ENCODE data around the gene PLEKHG4. TPM values are rescaled to one million over a fixed set of nuclear protein-coding genes. Genes with fewer than 3 reads are reported as not detected.

Gene PLEKHG4
- total and polyA plus RNA-seq, 9 of the 15 experiments (the other 6 are each of a cell fraction or from before 2014, with no cell fraction given) = 3.7 to 36.8 (median 17.9) TPM

DNA sequence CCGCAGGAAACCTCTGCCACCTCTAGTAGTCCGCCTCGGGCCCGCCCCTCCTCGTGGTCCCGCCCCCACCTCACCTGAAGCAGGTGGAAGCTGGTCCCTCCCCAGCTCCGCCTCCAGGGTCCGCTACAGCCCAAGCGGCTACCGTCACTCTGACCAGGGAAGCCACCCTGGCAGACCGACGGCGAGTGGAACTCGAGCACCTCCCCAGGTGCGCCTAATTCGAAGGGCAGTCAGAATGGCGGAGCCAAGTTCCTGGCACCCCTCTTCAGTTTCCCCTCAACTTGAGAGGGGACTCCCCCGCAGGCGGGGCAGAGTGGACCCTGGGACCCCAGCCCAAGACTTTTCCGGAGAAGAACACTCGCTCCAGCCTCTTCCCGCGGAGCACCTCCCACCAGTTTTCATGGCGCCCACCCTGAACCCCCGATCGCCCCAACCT is 32.6 kb upstream of the PLEKHG4 start:
- Histone ChIP-seq H3K9me3 (replicated peaks; ENCODE audit: control insufficient read depth, insufficient read depth, low read depth, low read length) (no peaks in the 10 kb centered on the region), H3K4me1 (replicated peaks in 1 of 2; ENCODE audit: control insufficient read depth in 2 of 2, insufficient read depth in 2 of 2, low read length in 2 of 2) (peaks cover 54 to 73% of the 10 kb centered on the region in 2 experiments), H3K27ac (ENCODE audit: extremely low read depth, low read depth, low read length) (peak overlapping the region; percentile 68), H4K20me1 (replicated peaks; ENCODE audit: control insufficient read depth, insufficient read depth, low read length) (no peaks in the 10 kb centered on the region), H3K79me2 (ENCODE audit: control insufficient read depth, insufficient read depth, low read length) (peaks cover 53% of the 10 kb centered on the region), H3K36me3 (ENCODE audit: control insufficient read depth, insufficient read depth, low read length) (peaks cover 20% of the 10 kb centered on the region; the same call in 2 of the 3 replicates), H3K9me1 (ENCODE audit: control insufficient read depth, insufficient read depth, low read length) (no peaks in the 10 kb centered on the region), H3K9ac (ENCODE audit: insufficient read depth in 1 of 2, low read depth in 2 of 2, low read length in 2 of 2) (peak overlapping the region; percentile 79 to 96), H3K27me3 (ENCODE audit: control insufficient read depth in 2 of 2, insufficient read depth in 2 of 2, low read length in 2 of 2) (no peaks in the 10 kb centered on the region), H3K4me3 (peak overlapping the region; percentile 88), H2AFZ (ENCODE audit: low read depth, low read length) (peak overlapping the region; percentile 82), H3K4me2 (ENCODE audit: insufficient read depth, low read length) (peak overlapping the region; percentile 91)
- FAIRE-seq (peak; percentile 75), DNase-seq (ENCODE audit: extremely low read depth in 1 of 4, low spot score in 3 of 4) (peak in 2 of 4 experiments; percentile 67 to 68), ATAC-seq (peak; percentile 47)
- ChIA-PET CTCF (ENCODE audit: low intra/inter-chr PET ratio) (interaction anchor here (0.6 to 1.2 kb wide), 2 partner anchors 62 to 90 kb away, joined by 3 to 4 read pairs; no protein-coding TSS in a partner anchor), POLR2A (interaction anchor here (0.6 to 1.1 kb wide), 3 partner anchors 14 to 375 kb away, joined by 3 to 4 read pairs (median 3); no protein-coding TSS in a partner anchor)
- TSS peak; percentile 46 for BruUV-seq (replicated peaks)
- intact Hi-C loops (cut with micrococcal nuclease) (loop anchor here (1.0 to 10.0 kb wide), 5 partner anchors 54 to 294 kb away; partner anchors contain the start of genes CBFB, E2F4 and MATCAP1), in situ Hi-C loops (cut with MboI) (no loop called here)
- WGBS (ENCODE audit: insufficient coverage, low coverage, missing lambda C conversion rate) = 0% methylated on average over 21 of the region's 26 CpGs
- TF ChIP-seq CTCF (IDR thresholded peaks at IDR 0.05 in 2 of 3, conservative IDR thresholded peaks at IDR 0.05 in 1 of 3; ENCODE audit: insufficient read depth in 2 of 3, low read depth in 1 of 3, low read length in 3 of 3) (peak in 1 of 3 experiments; percentile 22; a peak in 1 of 6 replicates), REST (IDR thresholded peaks at IDR 0.05; ENCODE audit: borderline replicate concordance) (no peak), REST (CRISPR knock-in tag; IDR thresholded peaks at IDR 0.05; ENCODE audit: low read depth) (no peak), RUNX1 (IDR thresholded peaks at IDR 0.05; ENCODE audit: low read depth) (no peak), RBM25 (IDR thresholded peaks at IDR 0.05; ENCODE audit: low read depth, low read length, severe bottlenecking) (no peak), YY1 (IDR thresholded peaks at IDR 0.05; ENCODE audit: borderline replicate concordance in 1 of 3, control insufficient read depth in 1 of 3, extremely low read depth in 1 of 3, insufficient read depth in 3 of 3, insufficient read length in 1 of 3, insufficient replicate concordance in 2 of 3, low read depth in 1 of 3, low read length in 2 of 3) (peak in 1 of 3 experiments; percentile 63)
